ENCODE data around the gene HLA-DQB2. TPM values are rescaled to one million over a fixed set of nuclear protein-coding genes. Genes with fewer than 3 reads are reported as not detected.
A peak's percentile ranks its signal among the peaks of the same experiment; 100 is the strongest.
"Not testable (repeated sequence)": the region's sequence is repeated elsewhere in the genome, so short reads cannot be mapped to it uniquely, and the experiment has no call there.

Gene HLA-DQB2
- polyA plus RNA-seq = 10 to 100 TPM in 1 of 2 donors, under 1 TPM in 1; 0.51 to 11.9 TPM

DNA sequence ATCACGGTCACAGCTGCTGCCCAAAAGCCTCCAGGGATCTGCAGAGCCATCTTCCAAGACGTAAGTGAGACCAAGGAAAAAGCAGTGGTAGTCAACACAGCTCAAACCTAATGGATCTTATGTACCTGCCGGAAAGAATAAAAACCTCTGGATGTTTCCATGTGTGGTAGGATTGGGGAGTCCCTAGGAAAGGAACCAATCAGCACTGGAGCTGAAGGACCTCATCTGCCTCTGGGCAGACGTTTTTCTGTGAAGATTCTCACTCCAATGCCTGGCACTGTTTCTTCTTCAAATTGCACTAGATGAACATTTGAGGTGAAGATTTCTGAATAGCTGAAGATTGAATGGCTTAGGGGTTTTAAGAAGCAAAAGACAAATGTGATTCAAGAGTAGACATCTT is at the start of gene HLA-DQB2:
Gene HLA-DQB2, minus strand, starts transcription at position 112 of the 400 bp plus-strand sequence. Its CDS starts 62 bp downstream, at position 50.
- H3K27ac ChIP-seq (ENCODE audit: low read depth in 2 of 2, low read length in 1 of 2) = no peak within 1 kb of the TSS
- no peaks in the 10 kb centered on the region for H3K9me3 ChIP-seq (ENCODE audit: control insufficient read depth in 2 of 2, insufficient read depth in 1 of 2, low read depth in 1 of 2, low read length in 1 of 2)
- no peaks in the 10 kb centered on the region for H3K4me1 ChIP-seq (ENCODE audit: control insufficient read depth in 2 of 2, insufficient read depth in 2 of 2, low read length in 1 of 2)
- H3K36me3 ChIP-seq (ENCODE audit: control insufficient read depth in 2 of 2, insufficient read depth in 2 of 2, low read length in 1 of 2) = no peaks in the 10 kb centered on the region
- peaks cover 0 to 4% of the 10 kb centered on the region in 2 donors for H3K27me3 ChIP-seq (ENCODE audit: control insufficient read depth in 1 of 2, insufficient read depth in 2 of 2, low read length in 2 of 2)
- H3K4me3 ChIP-seq (ENCODE audit: low read depth in 1 of 2, low read length in 2 of 2) = no peak within 1 kb of the TSS
- 49 to 56% methylated on average over 4 of the region's 4 CpGs for WGBS, 2 donors

DNA sequence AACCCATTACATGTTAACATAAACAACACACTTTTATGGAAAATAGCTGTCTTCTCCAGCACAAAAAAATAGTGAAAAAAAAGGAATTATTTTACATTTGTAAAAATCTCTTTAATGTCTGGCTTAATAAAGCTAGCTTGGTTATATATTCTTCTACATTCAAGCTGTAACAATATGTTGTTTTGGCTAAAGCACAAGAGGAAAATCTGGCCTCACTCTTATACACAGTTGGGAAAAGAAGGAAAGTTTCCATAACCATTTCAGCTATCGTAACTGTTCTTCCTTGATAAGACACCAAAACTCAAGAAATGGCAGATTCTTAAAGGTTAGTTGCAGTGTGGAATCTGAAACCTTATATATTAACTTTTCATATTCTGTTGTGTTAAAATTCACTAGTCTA is 45.8 kb upstream of the HLA-DQB2 start:
- 11 to 37% methylated on average over 1 of the region's 1 CpG for WGBS, 2 donors
- H3K27ac ChIP-seq (ENCODE audit: low read depth in 2 of 2, low read length in 1 of 2) = no peak overlapping the region
- no peaks in the 10 kb centered on the region for H3K9me3 ChIP-seq (ENCODE audit: control insufficient read depth in 2 of 2, insufficient read depth in 1 of 2, low read depth in 1 of 2, low read length in 1 of 2)
- no peaks in the 10 kb centered on the region for H3K27me3 ChIP-seq (ENCODE audit: control insufficient read depth in 1 of 2, insufficient read depth in 2 of 2, low read length in 2 of 2)
- no peaks in the 10 kb centered on the region for H3K36me3 ChIP-seq (ENCODE audit: control insufficient read depth in 2 of 2, insufficient read depth in 2 of 2, low read length in 1 of 2)
- H3K4me3 ChIP-seq (ENCODE audit: low read depth in 1 of 2, low read length in 2 of 2) = no peak overlapping the region
- H3K4me1 ChIP-seq (ENCODE audit: control insufficient read depth in 2 of 2, insufficient read depth in 2 of 2, low read length in 1 of 2) = no peaks in the 10 kb centered on the region

DNA sequence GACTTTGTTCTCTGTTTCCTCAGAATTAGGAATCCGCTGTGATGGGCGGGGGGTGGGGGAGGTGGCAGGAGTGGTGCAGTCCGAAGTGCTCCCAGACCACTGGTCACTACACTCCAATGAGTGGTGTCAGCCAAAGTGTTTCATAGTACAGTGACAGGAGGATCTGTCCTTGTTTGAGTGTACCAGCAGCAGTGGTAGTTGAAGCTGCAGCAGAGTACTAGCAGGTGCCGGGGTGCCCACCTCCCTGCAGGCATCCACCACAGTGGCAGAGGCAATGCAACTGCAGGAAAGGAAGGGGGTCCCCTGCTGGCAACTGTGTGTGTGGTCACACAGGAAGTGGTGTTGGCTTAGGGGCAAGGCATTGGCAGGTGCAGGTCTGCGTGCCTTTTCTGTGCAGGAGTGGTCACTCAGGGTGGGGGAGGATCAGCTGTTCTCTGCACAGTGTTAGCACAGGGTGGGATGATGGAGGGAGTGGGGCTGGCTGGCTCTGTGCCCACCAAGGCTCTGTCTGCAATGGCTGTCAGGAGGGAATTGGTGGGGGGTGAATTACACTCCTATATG is 43.8 kb upstream of the HLA-DQB2 start:
- Histone ChIP-seq H3K36me3 (ENCODE audit: control insufficient read depth in 2 of 2, insufficient read depth in 2 of 2, low read length in 1 of 2) (no peaks in the 10 kb centered on the region), H3K27me3 (ENCODE audit: control insufficient read depth in 1 of 2, insufficient read depth in 2 of 2, low read length in 2 of 2) (no peaks in the 10 kb centered on the region), H3K4me1 (ENCODE audit: control insufficient read depth in 2 of 2, insufficient read depth in 2 of 2, low read length in 1 of 2) (no peaks in the 10 kb centered on the region), H3K9me3 (ENCODE audit: control insufficient read depth in 2 of 2, insufficient read depth in 1 of 2, low read depth in 1 of 2, low read length in 1 of 2) (no peaks in the 10 kb centered on the region), H3K27ac (ENCODE audit: low read depth in 2 of 2, low read length in 1 of 2) (no peak overlapping the region), H3K4me3 (ENCODE audit: low read depth in 1 of 2, low read length in 2 of 2) (no peak overlapping the region)
- WGBS, 2 donors = 82 to 85% methylated on average over 5 of the region's 5 CpGs

DNA sequence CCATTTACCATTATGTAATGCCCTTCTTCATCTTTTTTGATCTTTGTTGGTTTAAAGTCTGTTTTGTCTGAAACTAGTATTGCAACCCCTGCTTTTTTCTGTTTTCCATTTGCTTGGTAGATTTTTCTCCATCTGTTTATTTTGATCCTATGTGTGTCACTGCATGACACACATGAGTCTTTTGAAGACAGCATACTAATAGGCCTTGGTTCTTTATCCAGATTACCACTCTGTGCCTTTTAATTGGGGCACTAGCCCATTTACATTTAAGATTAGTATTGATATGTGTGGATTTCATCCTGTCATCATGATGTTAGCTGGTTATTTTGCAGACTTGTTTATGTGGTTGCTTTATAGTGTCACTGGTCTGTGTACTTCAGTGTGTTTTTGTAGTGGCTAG is 42.1 kb upstream of the HLA-DQB2 start:
- H3K27ac ChIP-seq (ENCODE audit: low read depth in 2 of 2, low read length in 1 of 2); H3K4me1 ChIP-seq (ENCODE audit: control insufficient read depth in 2 of 2, insufficient read depth in 2 of 2, low read length in 1 of 2); H3K27me3 ChIP-seq (ENCODE audit: control insufficient read depth in 1 of 2, insufficient read depth in 2 of 2, low read length in 2 of 2); H3K4me3 ChIP-seq (ENCODE audit: low read depth in 1 of 2, low read length in 2 of 2); H3K36me3 ChIP-seq (ENCODE audit: control insufficient read depth in 2 of 2, insufficient read depth in 2 of 2, low read length in 1 of 2); H3K9me3 ChIP-seq (ENCODE audit: control insufficient read depth in 2 of 2, insufficient read depth in 1 of 2, low read depth in 1 of 2, low read length in 1 of 2): not testable (repeated sequence)

DNA sequence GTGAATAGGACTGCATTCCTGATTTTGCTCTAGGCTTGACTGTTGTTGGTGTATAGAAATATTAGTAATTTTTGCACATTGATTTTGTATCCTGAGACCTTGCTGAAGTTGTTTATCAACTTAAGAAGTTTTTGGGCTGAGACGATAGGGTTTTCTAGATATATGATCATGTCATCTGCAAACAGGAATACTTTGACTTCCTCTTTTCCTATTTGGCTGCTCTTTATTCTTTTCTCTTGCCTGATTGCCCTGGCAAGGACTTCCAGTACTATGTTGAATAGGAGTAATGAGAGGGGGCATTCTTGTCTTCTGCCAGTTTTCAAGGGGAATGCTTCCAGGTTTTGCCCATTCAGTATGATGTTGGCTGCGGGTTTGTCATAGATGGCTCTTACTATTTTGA is 40.1 kb upstream of the HLA-DQB2 start:
- Histone ChIP-seq H3K4me1 (ENCODE audit: control insufficient read depth in 2 of 2, insufficient read depth in 2 of 2, low read length in 1 of 2) (no peaks in the 10 kb centered on the region), H3K27me3 (ENCODE audit: control insufficient read depth in 1 of 2, insufficient read depth in 2 of 2, low read length in 2 of 2) (no peaks in the 10 kb centered on the region), H3K9me3 (ENCODE audit: control insufficient read depth in 2 of 2, insufficient read depth in 1 of 2, low read depth in 1 of 2, low read length in 1 of 2) (peaks cover 0 to 2% of the 10 kb centered on the region in 2 donors), H3K27ac (ENCODE audit: low read depth in 2 of 2, low read length in 1 of 2) (no peak overlapping the region), H3K36me3 (ENCODE audit: control insufficient read depth in 2 of 2, insufficient read depth in 2 of 2, low read length in 1 of 2) (no peaks in the 10 kb centered on the region), H3K4me3 (ENCODE audit: low read depth in 1 of 2, low read length in 2 of 2) (no peak overlapping the region)
- 47 to 74% methylated on average over 2 of the region's 2 CpGs for WGBS, 2 donors

DNA sequence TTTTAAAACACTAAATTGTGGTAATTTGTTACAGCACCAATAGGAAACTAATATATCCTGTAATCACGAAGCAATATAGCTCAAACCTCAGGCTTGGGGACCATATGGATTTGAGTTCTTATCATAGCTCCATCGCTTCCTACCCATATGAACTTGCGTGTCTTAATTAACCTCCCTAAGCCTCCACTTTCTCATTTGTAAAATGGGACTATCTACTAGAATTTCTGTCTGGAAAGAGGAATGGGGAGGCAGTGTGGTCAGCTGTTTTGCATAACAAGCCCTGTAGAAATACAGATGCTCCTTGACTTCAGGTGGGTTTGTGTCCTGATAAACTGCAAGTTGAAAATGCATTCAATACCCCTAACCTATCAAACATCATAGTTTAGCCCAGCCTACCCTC is 36.4 kb upstream of the HLA-DQB2 start:
- no peaks in the 10 kb centered on the region for H3K4me1 ChIP-seq (ENCODE audit: control insufficient read depth in 2 of 2, insufficient read depth in 2 of 2, low read length in 1 of 2)
- H3K27me3 ChIP-seq (ENCODE audit: control insufficient read depth in 1 of 2, insufficient read depth in 2 of 2, low read length in 2 of 2) = no peaks in the 10 kb centered on the region
- WGBS, 2 donors = 77 to 85% methylated on average over 3 of the region's 3 CpGs
- H3K27ac ChIP-seq (ENCODE audit: low read depth in 2 of 2, low read length in 1 of 2) = no peak overlapping the region
- H3K4me3 ChIP-seq (ENCODE audit: low read depth in 1 of 2, low read length in 2 of 2) = no peak overlapping the region
- no peaks in the 10 kb centered on the region for H3K36me3 ChIP-seq (ENCODE audit: control insufficient read depth in 2 of 2, insufficient read depth in 2 of 2, low read length in 1 of 2)
- H3K9me3 ChIP-seq (ENCODE audit: control insufficient read depth in 2 of 2, insufficient read depth in 1 of 2, low read depth in 1 of 2, low read length in 1 of 2) = peaks cover 0 to 2% of the 10 kb centered on the region in 2 donors

DNA sequence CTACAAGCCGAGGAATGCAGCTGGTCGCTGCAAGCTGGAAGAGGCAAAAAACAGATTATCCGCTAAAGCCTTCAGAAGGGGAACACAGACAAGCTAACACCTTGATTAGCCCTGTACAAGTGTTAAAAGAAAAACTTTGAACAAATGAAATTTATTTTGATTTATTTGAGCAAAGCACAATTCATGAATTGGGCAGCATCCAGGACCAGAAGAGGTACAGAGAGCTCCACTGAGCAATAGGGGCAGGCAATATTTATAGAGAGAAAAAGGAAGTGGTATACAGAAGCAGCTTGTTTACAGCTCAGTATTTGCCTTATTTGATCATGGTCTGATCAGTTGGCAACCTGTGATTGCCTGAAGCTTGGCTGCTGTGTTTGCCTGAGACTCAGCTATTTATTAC is 35.8 kb upstream of the HLA-DQB2 start:
- Histone ChIP-seq H3K27ac (ENCODE audit: low read depth in 2 of 2, low read length in 1 of 2) (no peak overlapping the region), H3K4me1 (ENCODE audit: control insufficient read depth in 2 of 2, insufficient read depth in 2 of 2, low read length in 1 of 2) (no peaks in the 10 kb centered on the region), H3K4me3 (ENCODE audit: low read depth in 1 of 2, low read length in 2 of 2) (no peak overlapping the region), H3K9me3 (ENCODE audit: control insufficient read depth in 2 of 2, insufficient read depth in 1 of 2, low read depth in 1 of 2, low read length in 1 of 2) (peaks cover 0 to 2% of the 10 kb centered on the region in 2 donors), H3K36me3 (ENCODE audit: control insufficient read depth in 2 of 2, insufficient read depth in 2 of 2, low read length in 1 of 2) (no peaks in the 10 kb centered on the region), H3K27me3 (ENCODE audit: control insufficient read depth in 1 of 2, insufficient read depth in 2 of 2, low read length in 2 of 2) (peaks cover 0 to 5% of the 10 kb centered on the region in 2 donors)
- WGBS, 2 donors = 95 to 98% methylated on average over 3 of the region's 3 CpGs

DNA sequence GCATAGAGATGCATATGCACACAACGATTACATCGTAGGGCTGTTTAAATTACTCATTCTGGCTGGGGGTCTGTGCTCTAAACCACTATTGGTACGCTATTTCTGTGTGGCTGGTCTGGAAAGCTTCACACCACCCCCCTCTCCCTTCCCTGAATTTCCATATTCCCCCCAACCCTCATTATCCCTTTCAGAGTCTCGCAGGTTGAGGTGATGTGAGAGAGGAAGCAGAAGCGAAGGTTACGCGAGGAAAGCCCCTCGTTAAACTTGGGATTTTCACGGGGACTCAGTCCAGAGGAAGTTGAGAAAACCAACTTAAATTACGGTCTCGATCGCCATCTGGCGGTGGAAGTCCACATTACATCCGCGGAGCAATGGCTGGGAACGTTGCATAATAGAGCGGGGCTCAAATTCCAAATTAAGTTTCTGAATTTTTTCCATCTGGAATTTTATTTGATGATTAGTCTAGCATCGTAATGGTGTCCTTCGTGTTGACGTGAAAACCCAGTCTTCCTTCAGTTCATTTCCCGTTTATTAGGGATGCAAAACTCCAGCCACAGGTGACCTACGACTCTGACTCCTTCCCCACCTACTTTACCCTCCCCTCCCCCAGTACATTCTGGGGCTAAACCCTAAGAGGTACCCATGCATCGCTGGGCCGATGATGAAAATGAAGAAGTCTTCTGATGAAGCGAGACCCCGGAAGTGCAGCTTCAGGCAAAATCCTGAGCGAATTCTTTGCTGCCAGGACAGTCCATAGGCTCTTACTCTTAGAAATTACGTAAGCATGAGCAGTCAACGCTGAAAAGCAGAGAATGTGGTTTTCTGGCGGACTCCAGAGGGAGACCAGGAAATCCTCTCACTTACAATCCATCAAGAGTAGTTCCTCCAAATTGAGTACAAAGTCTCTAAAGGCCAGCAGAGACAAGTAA is 33.8 kb upstream of the HLA-DQB2 start:
- 8% methylated on average over 30 of the region's 30 CpGs for WGBS, 2 donors
- Histone ChIP-seq H3K9me3 (ENCODE audit: control insufficient read depth in 2 of 2, insufficient read depth in 1 of 2, low read depth in 1 of 2, low read length in 1 of 2) (peaks cover 0 to 2% of the 10 kb centered on the region in 2 donors), H3K36me3 (ENCODE audit: control insufficient read depth in 2 of 2, insufficient read depth in 2 of 2, low read length in 1 of 2) (no peaks in the 10 kb centered on the region), H3K4me3 (ENCODE audit: low read depth in 1 of 2, low read length in 2 of 2) (no peak overlapping the region), H3K27ac (ENCODE audit: low read depth in 2 of 2, low read length in 1 of 2) (peak overlapping the region in 1 of 2 donors; percentile 6), H3K27me3 (ENCODE audit: control insufficient read depth in 1 of 2, insufficient read depth in 2 of 2, low read length in 2 of 2) (peaks cover 0 to 5% of the 10 kb centered on the region in 2 donors), H3K4me1 (ENCODE audit: control insufficient read depth in 2 of 2, insufficient read depth in 2 of 2, low read length in 1 of 2) (no peaks in the 10 kb centered on the region)

DNA sequence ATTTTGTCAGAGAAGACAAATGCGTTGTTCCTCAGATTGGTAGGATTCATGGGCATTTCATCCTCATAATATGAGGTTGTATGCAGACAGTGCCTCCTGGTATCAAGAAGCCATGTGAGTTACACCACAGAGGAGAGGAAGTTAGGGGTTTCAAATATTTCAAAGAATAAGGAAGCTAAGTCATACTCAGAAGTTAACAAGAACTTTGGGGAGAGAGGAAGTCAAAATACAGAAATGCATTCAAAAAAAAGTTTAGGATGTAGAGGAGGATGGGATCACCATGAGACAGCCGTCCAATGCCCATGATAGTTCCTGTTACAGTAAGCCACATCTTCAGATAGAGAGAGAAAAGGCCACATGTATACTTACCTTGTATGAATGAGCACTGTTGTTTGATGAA is 31.2 kb upstream of the HLA-DQB2 start:
- WGBS, 2 donors = 40 to 77% methylated on average over 2 of the region's 2 CpGs
- Histone ChIP-seq H3K27me3 (ENCODE audit: control insufficient read depth in 1 of 2, insufficient read depth in 2 of 2, low read length in 2 of 2) (peaks cover 0 to 5% of the 10 kb centered on the region in 2 donors), H3K4me1 (ENCODE audit: control insufficient read depth in 2 of 2, insufficient read depth in 2 of 2, low read length in 1 of 2) (no peaks in the 10 kb centered on the region)

More for the DNA sequence above, 31.2 kb upstream of the HLA-DQB2 start:
- no peak overlapping the region for H3K4me3 ChIP-seq (ENCODE audit: low read depth in 1 of 2, low read length in 2 of 2)
- no peak overlapping the region for H3K27ac ChIP-seq (ENCODE audit: low read depth in 2 of 2, low read length in 1 of 2)
- H3K9me3 ChIP-seq (ENCODE audit: control insufficient read depth in 2 of 2, insufficient read depth in 1 of 2, low read depth in 1 of 2, low read length in 1 of 2) = peaks cover 0 to 2% of the 10 kb centered on the region in 2 donors
- H3K36me3 ChIP-seq (ENCODE audit: control insufficient read depth in 2 of 2, insufficient read depth in 2 of 2, low read length in 1 of 2) = no peaks in the 10 kb centered on the region

Data from esophagus (tissue), 2 donors.